ENCODE measurements around the gene GLI1.
"Not testable (repeated sequence)": the region's sequence is repeated elsewhere in the genome, so short reads cannot be mapped to it uniquely, and the experiment has no call there.

Gene GLI1

GRCh38 chr12:57500213-57500612 is 40.6 kb downstream of the GLI1 start:
- DNase-seq, result no peak

GRCh38 chr12:57502311-57502969 is 42.9 kb downstream of the GLI1 start:
- not testable (repeated sequence) for DNase-seq

- DNase-seq, result not testable (repeated sequence)
These were observed 47.0 kb downstream of the GLI1 start for GRCh38 chr12:57506541-57506940.

- DNase-seq, result not testable (repeated sequence)
These were observed 48.2 kb downstream of the GLI1 start for GRCh38 chr12:57507796-57508195.

- DNase-seq, result no peak
These were observed 51.6 kb downstream of the GLI1 start for GRCh38 chr12:57511161-57511560.

- no peak for DNase-seq
These were observed 52.2 kb downstream of the GLI1 start for GRCh38 chr12:57511588-57512325.

GRCh38 chr12:57512665-57513064 is 53.1 kb downstream of the GLI1 start:
- no peak for DNase-seq

GRCh38 chr12:57513266-57513665 is 53.7 kb downstream of the GLI1 start:
- DNase-seq, result no peak

- not testable (repeated sequence) for DNase-seq
These were observed 54.1 kb downstream of the GLI1 start for GRCh38 chr12:57513677-57514076.

- not testable (repeated sequence) for DNase-seq
These were observed 54.7 kb downstream of the GLI1 start for GRCh38 chr12:57514246-57514645.

GRCh38 chr12:57514720-57515407 is 55.3 kb downstream of the GLI1 start:
- DNase-seq, result no peak

GRCh38 chr12:57515408-57515933 is 55.9 kb downstream of the GLI1 start:
- no peak for DNase-seq

GRCh38 chr12:57515934-57516541 is 56.5 kb downstream of the GLI1 start:
- DNase-seq, result no peak

GRCh38 chr12:57516617-57517153 is 57.1 kb downstream of the GLI1 start:
- no peak for DNase-seq

GRCh38 chr12:57517187-57517586 is 57.6 kb downstream of the GLI1 start:
- no peak for DNase-seq

- not testable (repeated sequence) for DNase-seq
These were observed 58.1 kb downstream of the GLI1 start for GRCh38 chr12:57517718-57518117.

GRCh38 chr12:57518176-57518919 is 58.8 kb downstream of the GLI1 start:
- DNase-seq, result no peak

GRCh38 chr12:57518920-57519795 is 59.6 kb downstream of the GLI1 start:
- no peak for DNase-seq

GRCh38 chr12:57519796-57520052 is 60.1 kb downstream of the GLI1 start:
- peak; percentile 76 for DNase-seq

- DNase-seq, result peak; percentile 100
These were observed 60.7 kb downstream of the GLI1 start, which contains the start of gene DDIT3 for GRCh38 chr12:57520053-57520818. Gene DDIT3 (minus strand): TSS chr12:57520514. CDS start chr12:57517406, 3,108 bp downstream.
